Measurements from ENCODE around the gene SURF6. TPM values are rescaled to one million over a fixed set of nuclear protein-coding genes. Genes with fewer than 3 reads are reported as not detected.
"Not testable (repeated sequence)": the region's sequence is repeated elsewhere in the genome, so short reads cannot be mapped to it uniquely, and the experiment has no call there.

SURF6 gene
- total RNA-seq, 1 donor from 2014 or later = 21.7 TPM

GRCh38 chr9:133331221-133331620 lies 4.8 kb downstream of the SURF6 start:
- Mint-ChIP-seq H3K4me3 (ENCODE audit: unreplicated experiment) (no peak overlapping the region), H3K36me3 (ENCODE audit: low read depth, unreplicated experiment) (peaks cover 29% of the 10 kb centered on the region), H3K27ac (ENCODE audit: unreplicated experiment) (no peak overlapping the region), H3K9me3 (ENCODE audit: unreplicated experiment) (no peaks in the 10 kb centered on the region), H3K27me3 (ENCODE audit: unreplicated experiment) (no peaks in the 10 kb centered on the region), H3K4me1 (ENCODE audit: unreplicated experiment) (peaks cover 17% of the 10 kb centered on the region)
- no peak for DNase-seq (ENCODE audit: low spot score)
- TF ChIP-seq CTCF (IDR thresholded peaks at IDR 0.05; ENCODE audit: unreplicated experiment) = no peak

GRCh38 chr9:133329306-133330156 lies 6.5 kb downstream of the SURF6 start:
- H3K27me3 Mint-ChIP-seq (ENCODE audit: unreplicated experiment); H3K9me3 Mint-ChIP-seq (ENCODE audit: unreplicated experiment); H3K4me3 Mint-ChIP-seq (ENCODE audit: unreplicated experiment); H3K4me1 Mint-ChIP-seq (ENCODE audit: unreplicated experiment); DNase-seq (ENCODE audit: low spot score); H3K27ac Mint-ChIP-seq (ENCODE audit: unreplicated experiment): not testable (repeated sequence)
- peak; percentile 64 for TF ChIP-seq CTCF (IDR thresholded peaks at IDR 0.05; ENCODE audit: unreplicated experiment)
- peaks cover 26% of the 10 kb centered on the region for H3K36me3 Mint-ChIP-seq (ENCODE audit: low read depth, unreplicated experiment)

- Mint-ChIP-seq H3K27ac (ENCODE audit: unreplicated experiment) (no peak overlapping the region), H3K4me1 (ENCODE audit: unreplicated experiment) (no peaks in the 10 kb centered on the region), H3K4me3 (ENCODE audit: unreplicated experiment) (no peak overlapping the region), H3K36me3 (ENCODE audit: low read depth, unreplicated experiment) (peaks cover 21% of the 10 kb centered on the region), H3K9me3 (ENCODE audit: unreplicated experiment) (peaks cover 4% of the 10 kb centered on the region), H3K27me3 (ENCODE audit: unreplicated experiment) (no peaks in the 10 kb centered on the region)
- TF ChIP-seq CTCF (IDR thresholded peaks at IDR 0.05; ENCODE audit: unreplicated experiment) = no peak
- no peak for DNase-seq (ENCODE audit: low spot score)
These were observed 8.0 kb downstream of the SURF6 start for GRCh38 chr9:133327834-133328484.

- not testable (repeated sequence) for H3K27ac Mint-ChIP-seq (ENCODE audit: unreplicated experiment); H3K9me3 Mint-ChIP-seq (ENCODE audit: unreplicated experiment); H3K4me1 Mint-ChIP-seq (ENCODE audit: unreplicated experiment); H3K27me3 Mint-ChIP-seq (ENCODE audit: unreplicated experiment); DNase-seq (ENCODE audit: low spot score); H3K4me3 Mint-ChIP-seq (ENCODE audit: unreplicated experiment)
- H3K36me3 Mint-ChIP-seq (ENCODE audit: low read depth, unreplicated experiment) = peaks cover 15% of the 10 kb centered on the region
These were observed 9.0 kb downstream of the SURF6 start for GRCh38 chr9:133327021-133327420.

- peaks cover 4% of the 10 kb centered on the region for H3K9me3 Mint-ChIP-seq (ENCODE audit: unreplicated experiment)
- DNase-seq (ENCODE audit: low spot score) = no peak
- peak overlapping the region; percentile 8 for H3K4me3 Mint-ChIP-seq (ENCODE audit: unreplicated experiment)
- H3K27me3 Mint-ChIP-seq (ENCODE audit: unreplicated experiment) = peaks cover 8% of the 10 kb centered on the region
- H3K4me1 Mint-ChIP-seq (ENCODE audit: unreplicated experiment) = peaks cover 3% of the 10 kb centered on the region
- peaks cover 5% of the 10 kb centered on the region for H3K36me3 Mint-ChIP-seq (ENCODE audit: low read depth, unreplicated experiment)
- H3K27ac Mint-ChIP-seq (ENCODE audit: unreplicated experiment) = no peak overlapping the region
- TF ChIP-seq CTCF (IDR thresholded peaks at IDR 0.05; ENCODE audit: unreplicated experiment) = no peak
These were observed 11.8 kb downstream of the SURF6 start for GRCh38 chr9:133323991-133324703.

All from endothelial cell (in vitro differentiated cells).